ENCODE measurements around the gene SV2C. TPM values are rescaled to one million over a fixed set of nuclear protein-coding genes. Genes with fewer than 3 reads are reported as not detected.

Gene SV2C
- total and polyA plus RNA-seq, 4 experiments from 2014 or later: 0.02 TPM; not detected in 3

DNA sequence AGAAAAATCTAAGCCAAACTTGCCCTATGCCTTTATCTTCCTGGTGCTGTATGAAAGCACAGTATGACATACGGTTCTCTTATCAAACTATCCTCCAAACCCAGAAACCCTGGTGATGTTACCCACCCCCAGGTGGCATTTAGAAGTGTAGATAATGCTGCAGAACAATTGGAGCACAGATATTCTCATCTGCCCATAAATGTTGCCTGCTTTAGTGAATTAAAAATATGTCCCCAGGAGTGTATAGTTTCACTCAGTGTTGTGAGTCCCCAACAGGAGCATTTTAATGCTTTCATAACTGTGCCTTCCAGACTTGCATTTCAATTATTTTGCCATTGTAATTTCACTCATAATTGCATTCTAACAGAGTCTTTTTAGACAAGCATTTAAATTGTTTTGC, 50.8 kb downstream of the SV2C start:
- intact Hi-C loops (cut with micrococcal nuclease): no loop called here
- no peaks in the 10 kb centered on the region for H3K9me3 ChIP-seq (ENCODE audit: control insufficient read depth in 1 of 2, low read length in 2 of 2)
- Mint-ChIP-seq H3K27me3 (peaks cover 7 to 17% of the 10 kb centered on the region in 2 donors), H3K27ac (no peak overlapping the region), H3K36me3 (no peaks in the 10 kb centered on the region), H3K9me3 (no peaks in the 10 kb centered on the region), H3K4me1 (no peaks in the 10 kb centered on the region), H3K4me3 (no peak overlapping the region)
- no peaks in the 10 kb centered on the region for H3K27me3 ChIP-seq (ENCODE audit: insufficient read depth, low read length)
- H3K4me1 ChIP-seq (ENCODE audit: insufficient read depth, low read length): no peaks in the 10 kb centered on the region
- POLR2A ChIA-PET (ENCODE audit: partially characterized antibody): no interaction called here
- no peak for DNase-seq
- CTCF ChIA-PET (ENCODE audit: partially characterized antibody): interaction anchor here (4.1 kb wide), 1 partner anchor 12 kb away, joined by 11 read pairs; no protein-coding TSS in a partner anchor
- H3K4me3 ChIP-seq (ENCODE audit: low read length in 2 of 2): no peak overlapping the region
- H3K36me3 ChIP-seq (ENCODE audit: insufficient read depth, low read length): no peaks in the 10 kb centered on the region
- H3K27ac ChIP-seq (ENCODE audit: low read depth, low read length): no peak overlapping the region

DNA sequence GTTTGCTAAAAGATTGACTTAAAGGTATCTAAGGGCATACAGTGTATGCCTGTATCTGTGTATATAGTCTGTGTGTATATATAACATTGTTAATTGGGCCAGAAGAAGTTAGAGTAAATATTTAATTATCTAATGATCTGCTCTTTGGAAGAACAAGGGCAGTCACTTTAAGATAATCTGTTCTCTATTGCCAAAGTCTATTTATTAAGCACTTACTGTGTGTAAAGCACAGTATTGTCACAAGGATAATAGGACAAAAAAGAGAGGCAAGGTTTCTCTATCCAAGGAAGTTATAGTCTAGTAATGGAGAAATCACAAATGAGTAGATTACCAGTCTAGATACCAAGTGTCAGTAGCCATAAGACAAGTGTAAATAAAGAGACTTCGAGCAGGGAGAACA, 51.5 kb downstream of the SV2C start:
- no peak for DNase-seq
- Histone ChIP-seq H3K9me3 (ENCODE audit: control insufficient read depth in 1 of 2, low read length in 2 of 2) (no peaks in the 10 kb centered on the region), H3K27ac (ENCODE audit: low read depth, low read length) (no peak overlapping the region), H3K36me3 (ENCODE audit: insufficient read depth, low read length) (no peaks in the 10 kb centered on the region), H3K4me3 (ENCODE audit: low read length in 2 of 2) (no peak overlapping the region), H3K4me1 (ENCODE audit: insufficient read depth, low read length) (no peaks in the 10 kb centered on the region), H3K27me3 (ENCODE audit: insufficient read depth, low read length) (no peaks in the 10 kb centered on the region)
- peaks cover 7 to 16% of the 10 kb centered on the region in 2 donors for H3K27me3 Mint-ChIP-seq
- H3K27ac Mint-ChIP-seq: no peak overlapping the region
- CTCF ChIA-PET (ENCODE audit: partially characterized antibody): interaction anchor here (4.1 kb wide), 1 partner anchor 11 kb away, joined by 11 read pairs; no protein-coding TSS in a partner anchor
- H3K9me3 Mint-ChIP-seq: no peaks in the 10 kb centered on the region
- H3K4me1 Mint-ChIP-seq: no peaks in the 10 kb centered on the region
- intact Hi-C loops (cut with micrococcal nuclease): no loop called here
- no peak overlapping the region for H3K4me3 Mint-ChIP-seq
- H3K36me3 Mint-ChIP-seq: no peaks in the 10 kb centered on the region
- POLR2A ChIA-PET (ENCODE audit: partially characterized antibody): no interaction called here

DNA sequence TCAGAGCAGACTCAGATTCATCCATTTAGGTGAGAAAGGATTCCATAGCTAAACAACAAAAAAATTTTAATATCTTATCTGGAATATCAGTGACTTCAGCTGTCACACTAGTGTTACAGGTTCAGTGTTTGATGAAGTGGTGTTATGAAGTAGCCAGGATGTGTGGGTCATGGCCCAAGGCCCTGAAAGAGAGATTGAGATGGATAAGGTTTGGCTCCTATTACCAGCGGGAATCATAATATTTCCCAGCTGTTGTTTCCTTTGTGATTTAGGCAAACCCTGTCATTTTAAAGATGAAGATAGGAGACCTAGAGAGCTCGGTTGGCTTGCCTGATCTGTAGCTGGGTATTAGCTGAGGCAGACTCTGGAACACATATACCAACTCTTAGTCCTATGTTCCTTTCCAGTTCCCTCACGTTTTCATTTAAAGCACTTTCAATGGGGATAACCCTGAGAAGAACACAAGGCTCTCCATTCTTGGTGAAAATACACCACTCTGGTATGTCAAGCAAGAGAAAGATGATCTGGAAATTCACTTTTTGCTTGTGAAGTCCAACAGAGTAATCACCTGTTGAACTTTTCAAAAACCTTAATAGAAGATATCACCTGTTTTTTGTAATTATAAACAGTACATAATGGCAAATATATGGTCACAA, 54.8 kb downstream of the SV2C start:
- H3K27me3 Mint-ChIP-seq: peaks cover 9 to 13% of the 10 kb centered on the region in 2 donors
- POLR2A ChIA-PET (ENCODE audit: partially characterized antibody): no interaction called here

DNA sequence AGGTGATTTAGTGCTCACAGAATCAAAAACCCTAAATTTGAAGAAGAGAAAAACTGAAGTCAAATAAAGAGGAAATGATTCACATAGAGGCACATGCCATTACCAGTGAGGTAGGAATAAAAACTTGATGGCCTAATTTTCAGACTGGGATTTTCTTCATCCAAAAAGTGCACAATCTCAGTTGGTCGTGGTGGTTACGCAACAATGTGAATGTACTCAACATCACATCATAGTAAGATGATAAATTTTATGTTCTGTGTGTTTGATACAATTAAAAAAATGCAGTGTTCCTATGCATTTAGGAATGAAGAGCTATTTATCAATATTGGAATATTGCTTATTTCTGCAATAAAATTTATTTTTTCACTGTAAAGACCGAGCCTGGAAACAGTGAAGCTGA, 60.7 kb downstream of the SV2C start:
- Mint-ChIP-seq H3K4me1 (no peaks in the 10 kb centered on the region), H3K9me3 (no peaks in the 10 kb centered on the region), H3K36me3 (no peaks in the 10 kb centered on the region), H3K27ac (no peak overlapping the region), H3K27me3 (peaks cover 0 to 4% of the 10 kb centered on the region in 2 donors), H3K4me3 (no peak overlapping the region)
- no peaks in the 10 kb centered on the region for H3K9me3 ChIP-seq (ENCODE audit: control insufficient read depth in 1 of 2, low read length in 2 of 2)
- no peaks in the 10 kb centered on the region for H3K27me3 ChIP-seq (ENCODE audit: insufficient read depth, low read length)
- ChIA-PET CTCF (ENCODE audit: partially characterized antibody) (interaction anchor here (1.3 kb wide), 1 partner anchor 31 kb away, joined by 3 read pairs; no protein-coding TSS in a partner anchor), POLR2A (ENCODE audit: partially characterized antibody) (no interaction called here)
- H3K4me1 ChIP-seq (ENCODE audit: insufficient read depth, low read length): no peaks in the 10 kb centered on the region
- no peak overlapping the region for H3K27ac ChIP-seq (ENCODE audit: low read depth, low read length)
- H3K4me3 ChIP-seq (ENCODE audit: low read length in 2 of 2): no peak overlapping the region
- DNase-seq: no peak
- intact Hi-C loops (cut with micrococcal nuclease): no loop called here
- no peaks in the 10 kb centered on the region for H3K36me3 ChIP-seq (ENCODE audit: insufficient read depth, low read length)

More for the DNA sequence above, 54.8 kb downstream of the SV2C start:
- Histone ChIP-seq H3K36me3 (ENCODE audit: insufficient read depth, low read length) (no peaks in the 10 kb centered on the region), H3K9me3 (ENCODE audit: control insufficient read depth in 1 of 2, low read length in 2 of 2) (no peaks in the 10 kb centered on the region), H3K4me1 (ENCODE audit: insufficient read depth, low read length) (no peaks in the 10 kb centered on the region), H3K4me3 (ENCODE audit: low read length in 2 of 2) (no peak overlapping the region), H3K27ac (ENCODE audit: low read depth, low read length) (no peak overlapping the region), H3K27me3 (ENCODE audit: insufficient read depth, low read length) (no peaks in the 10 kb centered on the region)
- Mint-ChIP-seq H3K27ac (no peak overlapping the region), H3K36me3 (no peaks in the 10 kb centered on the region), H3K4me1 (no peaks in the 10 kb centered on the region), H3K9me3 (no peaks in the 10 kb centered on the region), H3K4me3 (no peak overlapping the region)
- CTCF ChIA-PET (ENCODE audit: partially characterized antibody): interaction anchor here (0.9 kb wide), 1 partner anchor 37 kb away, joined by 3 read pairs; no protein-coding TSS in a partner anchor
- intact Hi-C loops (cut with micrococcal nuclease): no loop called here
- no peak for DNase-seq

DNA sequence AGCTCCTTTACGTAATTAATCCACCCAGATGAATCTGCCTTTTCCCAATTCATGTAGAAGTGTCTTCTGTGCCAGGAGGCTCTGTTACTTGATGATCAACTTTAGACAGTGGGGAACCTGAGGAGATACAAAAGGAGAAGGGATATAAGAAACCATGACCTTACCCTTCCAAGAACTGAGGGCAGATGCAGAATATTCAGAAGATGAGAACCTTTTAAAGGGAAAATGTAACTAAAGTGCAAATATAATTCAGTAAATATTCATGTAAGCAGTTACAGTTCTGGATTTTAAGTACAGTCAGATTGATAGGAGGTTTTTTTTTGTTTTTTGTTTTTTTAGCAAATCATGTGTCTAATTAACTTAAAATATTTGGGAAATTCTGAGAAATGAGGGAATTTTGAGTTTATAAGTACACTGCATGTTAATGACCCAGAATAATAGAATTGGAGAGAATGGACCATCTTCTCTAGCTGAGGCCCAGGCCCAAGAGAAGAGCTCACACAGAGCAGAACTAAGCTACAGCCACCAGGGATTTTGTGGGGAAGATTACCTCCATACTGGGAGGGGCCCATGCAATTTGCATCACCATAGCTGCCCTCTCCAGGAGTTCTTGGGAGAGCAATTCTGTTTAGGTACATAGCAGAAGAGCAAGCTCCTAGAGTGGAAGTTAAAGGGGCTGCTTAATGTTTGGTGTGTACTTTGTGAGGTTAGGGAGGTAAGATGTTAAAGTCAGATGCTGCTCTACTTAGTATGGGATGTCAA, 61.5 kb downstream of the SV2C start:
- Mint-ChIP-seq H3K36me3 (no peaks in the 10 kb centered on the region), H3K27me3 (peaks cover 0 to 4% of the 10 kb centered on the region in 2 donors), H3K27ac (no peak overlapping the region), H3K4me1 (no peaks in the 10 kb centered on the region), H3K9me3 (no peaks in the 10 kb centered on the region), H3K4me3 (no peak overlapping the region)
- H3K27me3 ChIP-seq (ENCODE audit: insufficient read depth, low read length): no peaks in the 10 kb centered on the region
- intact Hi-C loops (cut with micrococcal nuclease): no loop called here
- no peak for DNase-seq
- H3K27ac ChIP-seq (ENCODE audit: low read depth, low read length): no peak overlapping the region
- H3K4me3 ChIP-seq (ENCODE audit: low read length in 2 of 2): no peak overlapping the region
- H3K4me1 ChIP-seq (ENCODE audit: insufficient read depth, low read length): no peaks in the 10 kb centered on the region
- POLR2A ChIA-PET (ENCODE audit: partially characterized antibody): no interaction called here
- CTCF ChIA-PET (ENCODE audit: partially characterized antibody): interaction anchor here (1.3 to 2.0 kb wide), 2 partner anchors 10 to 30 kb away, joined by 3 to 11 read pairs; no protein-coding TSS in a partner anchor
- no peaks in the 10 kb centered on the region for H3K36me3 ChIP-seq (ENCODE audit: insufficient read depth, low read length)
- no peaks in the 10 kb centered on the region for H3K9me3 ChIP-seq (ENCODE audit: control insufficient read depth in 1 of 2, low read length in 2 of 2)

DNA sequence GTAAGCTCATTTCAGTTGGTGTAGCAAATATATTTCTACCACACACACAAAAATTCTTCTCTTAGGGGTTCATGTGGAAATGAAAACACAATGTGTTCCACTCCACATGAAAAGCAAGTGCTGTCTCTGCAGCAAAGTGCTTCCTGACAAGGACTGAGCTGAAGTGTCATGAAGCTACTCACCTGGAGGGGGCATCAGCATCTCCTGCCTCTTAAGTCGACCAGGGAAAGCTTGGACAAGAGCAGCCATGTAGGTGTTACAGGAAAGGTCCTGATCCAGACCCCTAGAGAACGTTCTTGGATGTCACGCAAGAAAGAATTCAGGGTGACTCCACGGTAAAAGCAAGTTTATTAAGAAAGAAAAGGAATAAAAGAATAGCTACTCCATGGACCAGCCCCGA, 62.8 kb downstream of the SV2C start:
- no peaks in the 10 kb centered on the region for H3K9me3 Mint-ChIP-seq
- Histone ChIP-seq H3K27me3 (ENCODE audit: insufficient read depth, low read length) (no peaks in the 10 kb centered on the region), H3K4me1 (ENCODE audit: insufficient read depth, low read length) (no peaks in the 10 kb centered on the region), H3K36me3 (ENCODE audit: insufficient read depth, low read length) (no peaks in the 10 kb centered on the region), H3K9me3 (ENCODE audit: control insufficient read depth in 1 of 2, low read length in 2 of 2) (no peaks in the 10 kb centered on the region), H3K27ac (ENCODE audit: low read depth, low read length) (no peak overlapping the region), H3K4me3 (ENCODE audit: low read length in 2 of 2) (no peak overlapping the region)
- POLR2A ChIA-PET (ENCODE audit: partially characterized antibody): no interaction called here
- CTCF ChIA-PET (ENCODE audit: partially characterized antibody): interaction anchor here (1.0 to 2.0 kb wide), 4 partner anchors 10 to 30 kb away, joined by 3 to 11 read pairs (median 6); no protein-coding TSS in a partner anchor
- peaks cover 0 to 3% of the 10 kb centered on the region in 2 donors for H3K27me3 Mint-ChIP-seq
- intact Hi-C loops (cut with micrococcal nuclease): no loop called here
- no peak for DNase-seq
- H3K4me3 Mint-ChIP-seq: no peak overlapping the region
- no peaks in the 10 kb centered on the region for H3K36me3 Mint-ChIP-seq
- H3K27ac Mint-ChIP-seq: no peak overlapping the region
- H3K4me1 Mint-ChIP-seq: no peaks in the 10 kb centered on the region

DNA sequence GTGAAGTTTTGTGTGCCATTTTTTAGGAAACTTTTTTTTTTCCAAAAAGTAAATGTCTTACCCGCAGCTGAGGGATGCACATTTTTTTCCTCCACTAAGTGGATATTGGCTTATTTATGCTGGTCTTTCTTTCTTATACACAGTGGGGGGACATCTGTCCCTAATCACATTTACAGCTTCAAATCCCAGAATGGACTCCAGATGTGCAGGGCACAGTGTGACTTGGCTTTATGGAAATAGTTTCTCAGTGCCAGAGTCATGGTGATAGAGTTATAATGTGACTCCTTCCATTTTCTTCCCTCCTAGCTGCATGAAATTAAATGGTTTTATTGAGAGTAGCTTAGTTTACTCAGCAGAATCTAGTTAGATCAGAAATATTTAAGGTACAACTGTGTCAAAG, 66.5 kb downstream of the SV2C start:
- H3K4me1 Mint-ChIP-seq: no peaks in the 10 kb centered on the region
- no peak overlapping the region for H3K27ac ChIP-seq (ENCODE audit: low read depth, low read length)
- H3K4me3 Mint-ChIP-seq: no peak overlapping the region
- intact Hi-C loops (cut with micrococcal nuclease): no loop called here
- DNase-seq: no peak
- peaks cover 3 to 12% of the 10 kb centered on the region in 2 donors for H3K27me3 Mint-ChIP-seq
- no peaks in the 10 kb centered on the region for H3K36me3 Mint-ChIP-seq
- no peaks in the 10 kb centered on the region for H3K9me3 ChIP-seq (ENCODE audit: control insufficient read depth in 1 of 2, low read length in 2 of 2)
- H3K4me3 ChIP-seq (ENCODE audit: low read length in 2 of 2): no peak overlapping the region
- no peaks in the 10 kb centered on the region for H3K36me3 ChIP-seq (ENCODE audit: insufficient read depth, low read length)
- H3K27ac Mint-ChIP-seq: no peak overlapping the region
- H3K4me1 ChIP-seq (ENCODE audit: insufficient read depth, low read length): no peaks in the 10 kb centered on the region
- H3K27me3 ChIP-seq (ENCODE audit: insufficient read depth, low read length): no peaks in the 10 kb centered on the region
- H3K9me3 Mint-ChIP-seq: peaks cover 0 to 3% (median 0%) of the 10 kb centered on the region in 8 donors
- CTCF ChIA-PET (ENCODE audit: partially characterized antibody): interaction anchor here (0.5 to 1.3 kb wide), 4 partner anchors 10 to 26 kb away, joined by 3 to 4 read pairs (median 4); no protein-coding TSS in a partner anchor
- POLR2A ChIA-PET (ENCODE audit: partially characterized antibody): no interaction called here

Measured in CD4-positive, alpha-beta memory T cell (primary cell).